ENCODE results near the gene MLIP.
"Not testable (repeated sequence)": the region's sequence is repeated elsewhere in the genome, so short reads cannot be mapped to it uniquely, and the experiment has no call there.

MLIP gene

GRCh38 chr6:54072635-54073313, 38.5 kb upstream of the MLIP start:
- CTCF ChIA-PET, result no interaction called here
- TF ChIP-seq CTBP1 (IDR thresholded peaks at IDR 0.05; ENCODE audit: borderline replicate concordance), result no peak

GRCh38 chr6:54073487-54073886, 37.8 kb upstream of the MLIP start:
- CTCF ChIA-PET, result no interaction called here

More at GRCh38 chr6:54072635-54073313, 38.5 kb upstream of the MLIP start:
- POLR2A ChIA-PET, result no interaction called here
- DNase-seq (ENCODE audit: extremely low spot score), result no peak

GRCh38 chr6:54074109-54074508, 37.1 kb upstream of the MLIP start:
- TF ChIP-seq ARNT (IDR thresholded peaks at IDR 0.05) (no peak), FOXM1 (IDR thresholded peaks at IDR 0.05; ENCODE audit: borderline replicate concordance) (no peak), LEF1 (IDR thresholded peaks at IDR 0.05; ENCODE audit: borderline replicate concordance) (no peak), FOXA1 (IDR thresholded peaks at IDR 0.05) (no peak), ZNF384 (IDR thresholded peaks at IDR 0.05) (no peak), BHLHE40 (IDR thresholded peaks at IDR 0.05; ENCODE audit: borderline replicate concordance) (no peak), ELF4 (IDR thresholded peaks at IDR 0.05) (no peak), L3MBTL2 (conservative IDR thresholded peaks at IDR 0.05) (no peak)
- ChIA-PET CTCF (no interaction called here), POLR2A (no interaction called here)
- DNase-seq (ENCODE audit: extremely low spot score), result no peak

More at GRCh38 chr6:54073487-54073886, 37.8 kb upstream of the MLIP start:
- POLR2A ChIA-PET, result no interaction called here
- no peak for TF ChIP-seq NFRKB (IDR thresholded peaks at IDR 0.05)
- TF ChIP-seq ELF4 (IDR thresholded peaks at IDR 0.05), result no peak
- no peak for TF ChIP-seq FOXA1 (IDR thresholded peaks at IDR 0.05)
- no peak for TF ChIP-seq FOXM1 (IDR thresholded peaks at IDR 0.05; ENCODE audit: borderline replicate concordance)
- TF ChIP-seq PKNOX1 (IDR thresholded peaks at IDR 0.05), result no peak
- no peak for TF ChIP-seq BHLHE40 (IDR thresholded peaks at IDR 0.05; ENCODE audit: borderline replicate concordance)
- TF ChIP-seq HDGF (IDR thresholded peaks at IDR 0.05; ENCODE audit: borderline replicate concordance), result no peak
- no peak for TF ChIP-seq SP1 (IDR thresholded peaks at IDR 0.05)
- TF ChIP-seq ZNF384 (IDR thresholded peaks at IDR 0.05), result no peak
- no peak for TF ChIP-seq ARNT (IDR thresholded peaks at IDR 0.05)
- TF ChIP-seq TARDBP (IDR thresholded peaks at IDR 0.05), result no peak
- no peak for TF ChIP-seq LEF1 (IDR thresholded peaks at IDR 0.05; ENCODE audit: borderline replicate concordance)
- TF ChIP-seq FOXK2 (IDR thresholded peaks at IDR 0.05), result no peak
- no peak for TF ChIP-seq SUZ12 (IDR thresholded peaks at IDR 0.05)
- TF ChIP-seq L3MBTL2 (conservative IDR thresholded peaks at IDR 0.05), result no peak
- no peak for TF ChIP-seq CTBP1 (IDR thresholded peaks at IDR 0.05; ENCODE audit: borderline replicate concordance)
- no peak for DNase-seq (ENCODE audit: extremely low spot score)

GRCh38 chr6:54074578-54075195, 36.6 kb upstream of the MLIP start:
- ChIA-PET CTCF (no interaction called here), POLR2A (no interaction called here)
- no peak for DNase-seq (ENCODE audit: extremely low spot score)
- no peak for TF ChIP-seq FOXM1 (IDR thresholded peaks at IDR 0.05; ENCODE audit: borderline replicate concordance)
- no peak for TF ChIP-seq FOXA1 (IDR thresholded peaks at IDR 0.05)
- no peak for TF ChIP-seq FOXK2 (IDR thresholded peaks at IDR 0.05)
- TF ChIP-seq BHLHE40 (IDR thresholded peaks at IDR 0.05; ENCODE audit: borderline replicate concordance), result no peak
- no peak for TF ChIP-seq LEF1 (IDR thresholded peaks at IDR 0.05; ENCODE audit: borderline replicate concordance)
- no peak for TF ChIP-seq SP1 (IDR thresholded peaks at IDR 0.05)

- DNase-seq (ENCODE audit: extremely low spot score), result no peak
- ChIA-PET POLR2A (no interaction called here), CTCF (no interaction called here)
- TF ChIP-seq TARDBP (IDR thresholded peaks at IDR 0.05) (no peak), NFRKB (IDR thresholded peaks at IDR 0.05) (no peak), PKNOX1 (IDR thresholded peaks at IDR 0.05) (no peak), FOXA1 (IDR thresholded peaks at IDR 0.05) (no peak), CTBP1 (IDR thresholded peaks at IDR 0.05; ENCODE audit: borderline replicate concordance) (no peak), L3MBTL2 (conservative IDR thresholded peaks at IDR 0.05) (no peak), SP1 (IDR thresholded peaks at IDR 0.05) (no peak), SUZ12 (IDR thresholded peaks at IDR 0.05) (no peak), FOXK2 (IDR thresholded peaks at IDR 0.05) (no peak), ZNF384 (IDR thresholded peaks at IDR 0.05) (no peak), LEF1 (IDR thresholded peaks at IDR 0.05; ENCODE audit: borderline replicate concordance) (no peak), ELF4 (IDR thresholded peaks at IDR 0.05) (no peak), FOXM1 (IDR thresholded peaks at IDR 0.05; ENCODE audit: borderline replicate concordance) (no peak), HDGF (IDR thresholded peaks at IDR 0.05; ENCODE audit: borderline replicate concordance) (no peak), BHLHE40 (IDR thresholded peaks at IDR 0.05; ENCODE audit: borderline replicate concordance) (no peak), ARNT (IDR thresholded peaks at IDR 0.05) (no peak)
These were observed 35.0 kb upstream of the MLIP start for GRCh38 chr6:54076159-54076789.

GRCh38 chr6:54081499-54081898, 29.7 kb upstream of the MLIP start:
- DNase-seq (ENCODE audit: extremely low spot score); CTCF ChIA-PET; POLR2A ChIA-PET: not testable (repeated sequence)

GRCh38 chr6:54083287-54083686, 28.0 kb upstream of the MLIP start:
- no peak for TF ChIP-seq NFRKB (IDR thresholded peaks at IDR 0.05)
- TF ChIP-seq PKNOX1 (IDR thresholded peaks at IDR 0.05), result no peak
- no peak for TF ChIP-seq SUZ12 (IDR thresholded peaks at IDR 0.05)
- TF ChIP-seq ARNT (IDR thresholded peaks at IDR 0.05), result no peak
- no peak for TF ChIP-seq FOXK2 (IDR thresholded peaks at IDR 0.05)
- no peak for TF ChIP-seq HDGF (IDR thresholded peaks at IDR 0.05; ENCODE audit: borderline replicate concordance)
- no peak for TF ChIP-seq FOXA1 (IDR thresholded peaks at IDR 0.05)
- no peak for TF ChIP-seq TARDBP (IDR thresholded peaks at IDR 0.05)
- TF ChIP-seq FOXM1 (IDR thresholded peaks at IDR 0.05; ENCODE audit: borderline replicate concordance), result no peak
- TF ChIP-seq SP1 (IDR thresholded peaks at IDR 0.05), result no peak
- TF ChIP-seq CTBP1 (IDR thresholded peaks at IDR 0.05; ENCODE audit: borderline replicate concordance), result no peak
- no peak for TF ChIP-seq BHLHE40 (IDR thresholded peaks at IDR 0.05; ENCODE audit: borderline replicate concordance)
- no peak for TF ChIP-seq L3MBTL2 (conservative IDR thresholded peaks at IDR 0.05)
- no peak for TF ChIP-seq ZNF384 (IDR thresholded peaks at IDR 0.05)
- no peak for TF ChIP-seq ELF4 (IDR thresholded peaks at IDR 0.05)
- no peak for TF ChIP-seq LEF1 (IDR thresholded peaks at IDR 0.05; ENCODE audit: borderline replicate concordance)
- CTCF ChIA-PET, result no interaction called here
- POLR2A ChIA-PET, result no interaction called here
- no peak for DNase-seq (ENCODE audit: extremely low spot score)
